Activated effector memory CD4-positive, alpha-beta T cell treated with anti-CD3 and anti-CD28 coated beads, Interleukin-2, amount 50 U/mL, for 16 hours (primary cell): Measurements from ENCODE around the gene ITGB4.

Experiments
- DNase-seq: peaks from one replicate; pipeline ENCODE4 v3.0.0-alpha.2; 2020

ITGB4 gene

GRCh38 chr17:75698659-75699058, 22.6 kb upstream of the ITGB4 start:
- no peak for DNase-seq

- no peak for DNase-seq
Observed at GRCh38 chr17:75701288-75701687, 20.0 kb upstream of the ITGB4 start.

GRCh38 chr17:75703191-75703590, 18.1 kb upstream of the ITGB4 start:
- DNase-seq, result no peak

- no peak for DNase-seq
Observed at GRCh38 chr17:75703591-75703990, 17.7 kb upstream of the ITGB4 start.

GRCh38 chr17:75704963-75705875, 16.0 kb upstream of the ITGB4 start:
- DNase-seq, result no peak

- DNase-seq, result no peak
Observed at GRCh38 chr17:75706042-75706728, 15.1 kb upstream of the ITGB4 start.

- no peak for DNase-seq
Observed at GRCh38 chr17:75707079-75707571, 14.1 kb upstream of the ITGB4 start.

GRCh38 chr17:75712446-75712845, 8.8 kb upstream of the ITGB4 start:
- no peak for DNase-seq

- no peak for DNase-seq
Observed at GRCh38 chr17:75719732-75720131, 1.5 kb upstream of the ITGB4 start.

- DNase-seq, result no peak
Observed at GRCh38 chr17:75721463-75722011, 278 bp downstream of the ITGB4 start.

- no peak for DNase-seq
Observed at GRCh38 chr17:75722076-75722475, 817 bp downstream of the ITGB4 start.

- DNase-seq, result no peak
Observed at GRCh38 chr17:75722542-75723095, 1.4 kb downstream of the ITGB4 start.

GRCh38 chr17:75723171-75723930, 2.1 kb downstream of the ITGB4 start:
- DNase-seq, result no peak

GRCh38 chr17:75724016-75725003, 3.1 kb downstream of the ITGB4 start:
- no peak for DNase-seq

GRCh38 chr17:75725504-75725903, 4.2 kb downstream of the ITGB4 start:
- no peak for DNase-seq

GRCh38 chr17:75727391-75727790, 6.1 kb downstream of the ITGB4 start:
- no peak for DNase-seq

- DNase-seq, result no peak
Observed at GRCh38 chr17:75729351-75729750, 8.1 kb downstream of the ITGB4 start.

GRCh38 chr17:75730065-75730464, 8.8 kb downstream of the ITGB4 start:
- no peak for DNase-seq

- DNase-seq, result no peak
Observed at GRCh38 chr17:75731086-75731715, 9.9 kb downstream of the ITGB4 start.

GRCh38 chr17:75731716-75732498, 10.6 kb downstream of the ITGB4 start:
- no peak for DNase-seq
